Measurements from ENCODE around the gene KCNIP4. TPM values are rescaled to one million over a fixed set of nuclear protein-coding genes. Genes with fewer than 3 reads are reported as not detected.

Gene KCNIP4
- total and polyA plus RNA-seq, 2 donors (not counting 3 experiments of a cell fraction or from before 2014, with no cell fraction given) = not detected

GRCh38 chr4:21882051-21882839 lies 66.3 kb downstream of the KCNIP4 start:
- H3K9me3 ChIP-seq (replicated peaks; ENCODE audit: control insufficient read depth, insufficient read depth, low read length) = no peaks in the 10 kb centered on the region

More at GRCh38 chr4:21882051-21882839, 66.3 kb downstream of the KCNIP4 start:
- Histone ChIP-seq H3K4me2 (ENCODE audit: insufficient read depth, low read length) (no peak overlapping the region), H3K9me1 (replicated peaks; ENCODE audit: control insufficient read depth, extremely low read depth, insufficient read depth, low read length) (no peaks in the 10 kb centered on the region), H3K36me3 (ENCODE audit: control insufficient read depth in 2 of 2, extremely low read depth in 1 of 2, insufficient read depth in 2 of 2, low read length in 2 of 2) (no peaks in the 10 kb centered on the region), H3K79me2 (ENCODE audit: control insufficient read depth, insufficient read depth, low read length) (no peaks in the 10 kb centered on the region), H3K4me3 (replicated peaks in 1 of 3; ENCODE audit: insufficient read depth in 1 of 3, low read depth in 1 of 3, low read length in 3 of 3) (no peak overlapping the region), H3K27ac (ENCODE audit: insufficient read depth, low read depth, low read length) (no peak overlapping the region), H3K4me1 (ENCODE audit: control insufficient read depth, extremely low read depth, insufficient read depth, low read length) (no peaks in the 10 kb centered on the region), H4K20me1 (replicated peaks; ENCODE audit: control insufficient read depth, extremely low read depth, insufficient read depth, low read length) (no peaks in the 10 kb centered on the region), H2AFZ (ENCODE audit: low read depth, low read length) (no peak overlapping the region), H3K27me3 (ENCODE audit: control insufficient read depth in 2 of 2, insufficient read depth in 2 of 2, low read length in 2 of 2) (no peaks in the 10 kb centered on the region), H3K9ac (replicated peaks; ENCODE audit: extremely low read depth, insufficient read depth, low read length) (no peak overlapping the region)
- BruUV-seq (replicated peaks) = no TSS peak
- DNase-seq (ENCODE audit: low read depth, low spot score) (no peak), FAIRE-seq (no peak)
- dilution Hi-C loops (cut with MboI; ENCODE audit: extremely low pct_ligation_motif_present, low sequenced_read_pairs) (no loop called here), intact Hi-C loops (cut with micrococcal nuclease) (no loop called here)
- ChIA-PET POLR2A (no interaction called here), CTCF (interaction anchor here (0.8 to 2.3 kb wide), 2 partner anchors 93 to 507 kb away, joined by 3 to 8 read pairs; no protein-coding TSS in a partner anchor)
- no peak for TF ChIP-seq EZH2 (IDR thresholded peaks at IDR 0.05; ENCODE audit: borderline replicate concordance, low read depth, low read length, severe bottlenecking)
- no peak for TF ChIP-seq MAX (IDR thresholded peaks at IDR 0.05; ENCODE audit: insufficient read depth, insufficient read length)
- no peak for TF ChIP-seq CTCF (IDR thresholded peaks at IDR 0.05; ENCODE audit: extremely low read depth in 1 of 2, insufficient read depth in 1 of 2, low read depth in 1 of 2, low read length in 2 of 2)
- no peak for TF ChIP-seq POLR2A (IDR thresholded peaks at IDR 0.05; ENCODE audit: low read depth, low read length)

All from endothelial cell of umbilical vein (primary cell).